Gastroesophageal sphincter (tissue), 4 donors: ENCODE results near the gene NGB. TPM values are rescaled to one million over a fixed set of nuclear protein-coding genes. Genes with fewer than 3 reads are reported as not detected.

ENCODE experiments used
- ATAC-seq: fragments of 150-250 bp; one replicate; pipeline ENCODE4 v1.9.1; 2016; ENCODE audit warnings: mild to moderate bottlenecking, moderate library complexity
- H3K27ac ChIP-seq, 4 donors: fragments of 200-600 bp; sonication (generic) in 3 of 4; 1 replicate in 3 of 4; 2 replicates in 1 of 4; pipeline ENCODE4 v1.5.1; 2016 to 2019
- H3K27me3 ChIP-seq: fragments of 200-600 bp; sonication (generic); one replicate; pipeline ENCODE4 v1.5.1; 2019
- H3K36me3 ChIP-seq, 2 donors: fragments of 200-600 bp; sonication (generic); one replicate each; pipeline ENCODE4 v1.5.1; 2019; ENCODE audit warnings: control low read depth in 1 of 2
- H3K4me1 ChIP-seq, 3 donors: fragments of 200-600 bp; sonication (generic); 1 replicate in 2 of 3; 2 replicates in 1 of 3; pipeline ENCODE4 v1.5.1; 2016 to 2019; ENCODE audit warnings: control low read depth in 2 of 3
- H3K4me3 ChIP-seq, 2 donors: fragments of 200-600 bp; sonication (generic); one replicate each; pipeline ENCODE4 v1.5.1; 2019; ENCODE audit warnings: mild to moderate bottlenecking in 1 of 2, moderate library complexity in 1 of 2
- H3K9me3 ChIP-seq, 3 donors: fragments of 200-600 bp; sonication (generic); one replicate each; pipeline ENCODE4 v1.5.1; 2017 to 2019; ENCODE audit warnings: control low read depth in 2 of 3
- EP300 ChIP-seq: sonication (generic); formaldehyde crosslinking; IDR thresholded peaks from one replicate; pipeline ENCODE4 v1.6.1; 2017; ENCODE audit warnings: antibody characterized with exemption, mild to moderate bottlenecking
- POLR2A ChIP-seq, 2 donors: fragments of 450-650 bp; IDR thresholded peaks; one replicate each; pipeline ENCODE4 v1.6.1; 2017; ENCODE audit warnings: antibody characterized with exemption in 2 of 2, mild to moderate bottlenecking in 2 of 2, moderate library complexity in 1 of 2
- POLR2AphosphoS5 ChIP-seq: sonication (generic); formaldehyde crosslinking; IDR thresholded peaks from one replicate; pipeline ENCODE4 v1.6.1; 2017; ENCODE audit warnings: antibody characterized with exemption
- WGBS, 2 donors: methylation state at CpG; one replicate each; pipeline ENCODE4 v1.1.5; 2018; ENCODE audit warnings: low coverage in 1 of 2; 5-methylcytosine and 5-hydroxymethylcytosine counted together
- total RNA-seq, 4 donors: library from RNA; depleted of rRNA; stranded (reverse); fragments of >200 nt; gene quantifications; one replicate each; pipeline ENCODE4 v1.1.0, GENCODE V29; 2016
- TF ChIP-seq, protein P1 (sequence below), 4 experiments: fragments of 200-600 bp in 2 of 4; fragments of 450-650 bp in 2 of 4; sonication (generic) in 1 of 4; IDR thresholded peaks; one replicate each; pipeline ENCODE4 v1.5.1; 2017 to 2019; ENCODE audit warnings: antibody characterized with exemption in 4 of 4, mild to moderate bottlenecking in 2 of 4, moderate library complexity in 2 of 4

NGB gene
- total RNA-seq, 4 donors from 2014 or later = 0.27 to 2.0 (median 1.2) TPM; not detected in 1

DNA sequence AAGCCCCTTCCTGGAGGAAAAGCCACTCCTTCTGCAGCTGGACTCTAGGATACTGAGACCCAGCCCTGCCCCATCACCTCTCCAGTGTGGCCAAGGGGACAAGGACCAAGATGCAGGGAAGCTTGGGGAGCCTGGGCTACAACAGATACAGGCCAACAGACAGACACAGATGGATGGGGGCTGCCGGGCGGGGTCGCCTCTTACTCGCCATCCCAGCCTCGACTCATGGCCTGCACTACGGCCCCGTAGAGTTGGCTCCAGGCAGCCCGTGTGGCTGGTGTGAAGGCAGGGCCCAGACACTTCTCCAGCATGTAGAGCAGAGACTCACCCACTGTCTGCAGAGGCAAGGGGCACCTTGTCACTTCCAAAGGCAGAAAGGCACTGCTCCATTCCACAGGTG lies 4.7 kb downstream of the NGB start:
- Histone ChIP-seq H3K27ac (no peak overlapping the region), H3K36me3 (no peaks in the 10 kb centered on the region), H3K9me3 (peaks cover 0 to 17% (median 0%) of the 10 kb centered on the region in 3 donors), H3K4me1 (peaks cover 0 to 12% (median 0%) of the 10 kb centered on the region in 3 donors), H3K4me3 (no peak overlapping the region), H3K27me3 (peaks cover 59% of the 10 kb centered on the region)
- WGBS, 2 donors = no CpG with 5 or more reads among the region's 8 CpGs
- TF ChIP-seq POLR2A (IDR thresholded peaks at IDR 0.05) = no peak
- TF ChIP-seq, protein P1, sequence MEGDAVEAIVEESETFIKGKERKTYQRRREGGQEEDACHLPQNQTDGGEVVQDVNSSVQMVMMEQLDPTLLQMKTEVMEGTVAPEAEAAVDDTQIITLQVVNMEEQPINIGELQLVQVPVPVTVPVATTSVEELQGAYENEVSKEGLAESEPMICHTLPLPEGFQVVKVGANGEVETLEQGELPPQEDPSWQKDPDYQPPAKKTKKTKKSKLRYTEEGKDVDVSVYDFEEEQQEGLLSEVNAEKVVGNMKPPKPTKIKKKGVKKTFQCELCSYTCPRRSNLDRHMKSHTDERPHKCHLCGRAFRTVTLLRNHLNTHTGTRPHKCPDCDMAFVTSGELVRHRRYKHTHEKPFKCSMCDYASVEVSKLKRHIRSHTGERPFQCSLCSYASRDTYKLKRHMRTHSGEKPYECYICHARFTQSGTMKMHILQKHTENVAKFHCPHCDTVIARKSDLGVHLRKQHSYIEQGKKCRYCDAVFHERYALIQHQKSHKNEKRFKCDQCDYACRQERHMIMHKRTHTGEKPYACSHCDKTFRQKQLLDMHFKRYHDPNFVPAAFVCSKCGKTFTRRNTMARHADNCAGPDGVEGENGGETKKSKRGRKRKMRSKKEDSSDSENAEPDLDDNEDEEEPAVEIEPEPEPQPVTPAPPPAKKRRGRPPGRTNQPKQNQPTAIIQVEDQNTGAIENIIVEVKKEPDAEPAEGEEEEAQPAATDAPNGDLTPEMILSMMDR (IDR thresholded peaks at IDR 0.05) = no peak
- TF ChIP-seq POLR2AphosphoS5 = no peak
- no peak for TF ChIP-seq EP300
- ATAC-seq = no peak

DNA sequence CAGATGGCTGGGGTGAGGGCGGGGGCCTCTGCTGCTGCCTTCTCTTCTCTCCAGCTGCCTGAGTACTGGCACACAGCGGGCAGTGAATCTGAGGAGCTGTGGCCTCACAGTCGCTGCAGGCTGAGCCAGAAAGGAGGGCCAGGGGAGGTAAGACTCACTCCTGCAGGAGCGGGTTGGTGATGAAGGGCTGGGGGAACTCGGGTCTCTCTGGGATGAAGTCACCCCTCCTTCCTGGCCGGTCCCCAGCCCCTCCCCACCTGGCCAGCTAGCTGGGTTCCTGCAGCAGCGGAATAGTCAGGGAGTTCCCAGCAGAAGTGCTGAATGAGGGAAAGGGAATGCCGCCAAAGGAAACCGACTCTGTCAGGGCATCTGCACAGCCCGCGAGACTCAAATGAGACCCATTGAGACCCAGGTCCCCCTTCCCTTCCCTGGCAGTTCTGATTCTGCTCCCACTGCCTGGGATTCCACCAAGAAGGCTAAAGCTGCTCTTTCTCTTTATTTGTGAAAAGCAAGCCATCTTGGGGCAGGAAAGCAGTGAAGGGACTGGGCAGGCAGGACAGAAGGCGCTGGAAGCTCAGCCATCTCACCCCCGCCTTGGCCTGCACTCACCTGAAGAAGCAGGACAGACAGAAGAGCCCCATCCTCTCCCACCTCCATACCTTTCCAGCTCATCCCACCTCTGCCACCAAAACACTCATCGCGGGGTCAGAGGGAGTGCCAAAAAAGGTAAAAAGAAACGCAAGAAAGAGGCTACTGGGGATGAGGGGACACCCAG lies 5.3 kb downstream of the NGB start:
- no peak overlapping the region for H3K4me3 ChIP-seq
- TF ChIP-seq POLR2AphosphoS5 (no peak), POLR2A (IDR thresholded peaks at IDR 0.05) (no peak), EP300 (no peak)
- TF ChIP-seq, protein P1 (IDR thresholded peaks at IDR 0.05) = no peak
- H3K27ac ChIP-seq = no peak overlapping the region
- H3K27me3 ChIP-seq = peaks cover 59% of the 10 kb centered on the region
- no peaks in the 10 kb centered on the region for H3K36me3 ChIP-seq
- 37 to 71% methylated on average over 3 to 7 of the region's 16 CpGs for WGBS, 2 donors
- no peak for ATAC-seq
- peaks cover 0 to 6% (median 0%) of the 10 kb centered on the region in 3 donors for H3K4me1 ChIP-seq
- H3K9me3 ChIP-seq = peaks cover 0 to 17% (median 0%) of the 10 kb centered on the region in 3 donors

DNA sequence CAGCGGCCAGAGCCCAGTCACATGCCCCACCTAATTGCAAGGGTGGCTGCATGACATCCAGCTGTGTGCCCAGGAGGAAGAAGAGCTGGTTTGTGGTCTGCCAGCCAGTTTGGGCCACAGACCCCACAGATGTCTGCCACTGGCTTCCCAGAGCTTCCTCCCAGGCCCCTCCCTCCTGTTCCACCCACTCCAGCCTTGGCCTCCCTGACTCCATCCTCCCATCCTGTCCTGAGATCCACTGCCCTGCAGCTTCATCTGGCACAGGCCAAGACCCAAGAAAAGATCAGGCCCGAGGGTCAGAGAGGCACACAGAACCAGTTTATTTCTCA lies 5.9 kb downstream of the NGB start:
- no peak for ATAC-seq
- WGBS, 2 donors = 36% methylated on average over 1 of the region's 2 CpGs; no CpG with 5 or more reads in 1 of the 2 donors
- peaks cover 59% of the 10 kb centered on the region for H3K27me3 ChIP-seq
- TF ChIP-seq, protein P1 (IDR thresholded peaks at IDR 0.05) = no peak
- H3K4me1 ChIP-seq = peaks cover 0 to under 1% (median 0%) of the 10 kb centered on the region in 3 donors
- H3K27ac ChIP-seq = no peak overlapping the region
- H3K36me3 ChIP-seq = no peaks in the 10 kb centered on the region
- no peak overlapping the region for H3K4me3 ChIP-seq
- H3K9me3 ChIP-seq = peaks cover 0 to 17% (median 0%) of the 10 kb centered on the region in 3 donors

DNA sequence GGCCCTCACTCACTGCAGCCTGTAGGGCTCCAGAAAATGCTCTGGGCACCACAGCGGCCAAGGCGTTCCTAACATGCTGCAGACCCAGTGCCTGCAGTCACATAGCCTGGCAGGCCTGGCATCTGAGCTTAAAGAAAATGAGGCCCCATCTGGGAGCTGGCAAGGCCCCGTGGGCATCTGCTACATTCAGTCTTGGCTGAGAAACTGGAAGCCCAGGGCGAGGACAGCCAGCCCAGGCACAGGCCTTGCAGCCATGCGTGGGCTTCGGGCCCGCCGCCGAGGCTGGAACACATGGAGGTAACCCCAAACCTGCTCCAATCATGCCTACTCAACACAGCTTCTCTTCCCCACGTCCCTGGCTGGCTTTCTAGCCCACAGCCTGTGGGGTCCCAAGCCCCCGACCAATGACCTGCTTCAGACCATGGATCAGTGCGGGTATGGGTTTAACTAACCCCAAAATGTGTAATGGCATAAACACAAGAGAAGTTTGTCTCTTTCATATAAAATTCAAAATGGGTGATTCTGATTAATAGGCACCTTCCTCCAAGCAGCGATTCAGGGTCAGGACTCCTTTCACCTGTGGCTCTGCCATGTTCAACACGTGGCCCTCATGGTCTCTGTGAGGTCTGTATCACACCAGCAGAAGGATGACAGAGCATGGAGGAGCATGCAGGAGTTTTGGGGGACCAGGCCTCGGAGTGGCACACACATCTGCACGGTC lies 6.4 kb downstream of the NGB start:
- no peak overlapping the region for H3K4me3 ChIP-seq
- peaks cover 0 to 17% (median 0%) of the 10 kb centered on the region in 3 donors for H3K9me3 ChIP-seq
- TF ChIP-seq EP300 = no peak
- TF ChIP-seq POLR2AphosphoS5 = no peak
- TF ChIP-seq POLR2A (IDR thresholded peaks at IDR 0.05) = no peak
- TF ChIP-seq, protein P1 (IDR thresholded peaks at IDR 0.05) = no peak
- H3K27ac ChIP-seq = no peak overlapping the region
- H3K4me1 ChIP-seq = no peaks in the 10 kb centered on the region
- no peaks in the 10 kb centered on the region for H3K36me3 ChIP-seq
- ATAC-seq = no peak
- 51% methylated on average over 3 of the region's 16 CpGs; no CpG with 5 or more reads in 1 of the 2 donors for WGBS, 2 donors
- peaks cover 59% of the 10 kb centered on the region for H3K27me3 ChIP-seq
